Liver (tissue), 3 donors: ENCODE results near the gene NLGN4X.

Experiments used
- JUND ChIP-seq, 2 donors: IDR thresholded peaks; 2 replicates each; pipeline ENCODE4 v1.6.1; 2016; ENCODE audit warnings: antibody characterized with exemption in 2 of 2
- SP1 ChIP-seq: IDR thresholded peaks from 2 replicates; pipeline ENCODE4 v1.6.1; 2018; ENCODE audit warnings: antibody characterized with exemption, mild to moderate bottlenecking
- TF ChIP-seq, protein P1 (sequence below): IDR thresholded peaks from 2 replicates; pipeline ENCODE4 v1.6.1; 2016; ENCODE audit warnings: antibody characterized with exemption, mild to moderate bottlenecking
- TF ChIP-seq, protein P2 (sequence below): IDR thresholded peaks from 2 replicates; pipeline ENCODE4 v1.6.1; 2016; ENCODE audit warnings: antibody characterized with exemption
- TF ChIP-seq, protein P3 (sequence below): fragments of 150-350 bp; IDR thresholded peaks from 2 replicates; pipeline ENCODE4 v1.5.1; 2017; ENCODE audit warnings: improper control_type of control experiment, low read depth, low read length; ENCODE audit not compliant: missing input control
- donor health status: healthy.
- donor health status: healthy.

DNA sequence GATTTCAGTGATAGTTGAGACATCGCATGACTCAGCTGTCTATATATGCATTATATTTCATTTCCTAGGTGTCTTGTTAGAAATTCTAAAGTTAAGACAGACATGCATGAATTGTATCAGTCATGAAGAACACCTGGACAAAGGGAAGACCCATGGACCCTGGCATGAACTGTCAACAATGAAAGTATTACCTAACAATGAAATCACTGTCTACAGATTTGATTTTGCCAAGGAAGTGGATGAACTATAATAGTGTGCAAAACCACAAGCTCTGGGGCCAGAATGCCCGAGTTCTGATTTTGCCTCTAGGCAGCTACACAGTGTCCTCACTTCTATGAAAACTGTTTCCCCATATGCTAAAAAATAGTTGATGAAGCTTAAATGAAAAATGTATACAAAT is 386.1 kb downstream of the NLGN4X start:
- TF ChIP-seq, protein P1, sequence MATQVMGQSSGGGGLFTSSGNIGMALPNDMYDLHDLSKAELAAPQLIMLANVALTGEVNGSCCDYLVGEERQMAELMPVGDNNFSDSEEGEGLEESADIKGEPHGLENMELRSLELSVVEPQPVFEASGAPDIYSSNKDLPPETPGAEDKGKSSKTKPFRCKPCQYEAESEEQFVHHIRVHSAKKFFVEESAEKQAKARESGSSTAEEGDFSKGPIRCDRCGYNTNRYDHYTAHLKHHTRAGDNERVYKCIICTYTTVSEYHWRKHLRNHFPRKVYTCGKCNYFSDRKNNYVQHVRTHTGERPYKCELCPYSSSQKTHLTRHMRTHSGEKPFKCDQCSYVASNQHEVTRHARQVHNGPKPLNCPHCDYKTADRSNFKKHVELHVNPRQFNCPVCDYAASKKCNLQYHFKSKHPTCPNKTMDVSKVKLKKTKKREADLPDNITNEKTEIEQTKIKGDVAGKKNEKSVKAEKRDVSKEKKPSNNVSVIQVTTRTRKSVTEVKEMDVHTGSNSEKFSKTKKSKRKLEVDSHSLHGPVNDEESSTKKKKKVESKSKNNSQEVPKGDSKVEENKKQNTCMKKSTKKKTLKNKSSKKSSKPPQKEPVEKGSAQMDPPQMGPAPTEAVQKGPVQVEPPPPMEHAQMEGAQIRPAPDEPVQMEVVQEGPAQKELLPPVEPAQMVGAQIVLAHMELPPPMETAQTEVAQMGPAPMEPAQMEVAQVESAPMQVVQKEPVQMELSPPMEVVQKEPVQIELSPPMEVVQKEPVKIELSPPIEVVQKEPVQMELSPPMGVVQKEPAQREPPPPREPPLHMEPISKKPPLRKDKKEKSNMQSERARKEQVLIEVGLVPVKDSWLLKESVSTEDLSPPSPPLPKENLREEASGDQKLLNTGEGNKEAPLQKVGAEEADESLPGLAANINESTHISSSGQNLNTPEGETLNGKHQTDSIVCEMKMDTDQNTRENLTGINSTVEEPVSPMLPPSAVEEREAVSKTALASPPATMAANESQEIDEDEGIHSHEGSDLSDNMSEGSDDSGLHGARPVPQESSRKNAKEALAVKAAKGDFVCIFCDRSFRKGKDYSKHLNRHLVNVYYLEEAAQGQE = no peak
- TF ChIP-seq SP1 (no peak), JUND (IDR thresholded peaks at IDR 0.05) (no peak)
- TF ChIP-seq, protein P2, sequence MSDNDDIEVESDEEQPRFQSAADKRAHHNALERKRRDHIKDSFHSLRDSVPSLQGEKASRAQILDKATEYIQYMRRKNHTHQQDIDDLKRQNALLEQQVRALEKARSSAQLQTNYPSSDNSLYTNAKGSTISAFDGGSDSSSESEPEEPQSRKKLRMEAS = no peak
- TF ChIP-seq, protein P3, sequence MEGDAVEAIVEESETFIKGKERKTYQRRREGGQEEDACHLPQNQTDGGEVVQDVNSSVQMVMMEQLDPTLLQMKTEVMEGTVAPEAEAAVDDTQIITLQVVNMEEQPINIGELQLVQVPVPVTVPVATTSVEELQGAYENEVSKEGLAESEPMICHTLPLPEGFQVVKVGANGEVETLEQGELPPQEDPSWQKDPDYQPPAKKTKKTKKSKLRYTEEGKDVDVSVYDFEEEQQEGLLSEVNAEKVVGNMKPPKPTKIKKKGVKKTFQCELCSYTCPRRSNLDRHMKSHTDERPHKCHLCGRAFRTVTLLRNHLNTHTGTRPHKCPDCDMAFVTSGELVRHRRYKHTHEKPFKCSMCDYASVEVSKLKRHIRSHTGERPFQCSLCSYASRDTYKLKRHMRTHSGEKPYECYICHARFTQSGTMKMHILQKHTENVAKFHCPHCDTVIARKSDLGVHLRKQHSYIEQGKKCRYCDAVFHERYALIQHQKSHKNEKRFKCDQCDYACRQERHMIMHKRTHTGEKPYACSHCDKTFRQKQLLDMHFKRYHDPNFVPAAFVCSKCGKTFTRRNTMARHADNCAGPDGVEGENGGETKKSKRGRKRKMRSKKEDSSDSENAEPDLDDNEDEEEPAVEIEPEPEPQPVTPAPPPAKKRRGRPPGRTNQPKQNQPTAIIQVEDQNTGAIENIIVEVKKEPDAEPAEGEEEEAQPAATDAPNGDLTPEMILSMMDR = no peak
